ENCODE data around the gene ANKRD34C. TPM values are rescaled to one million over a fixed set of nuclear protein-coding genes. Genes with fewer than 3 reads are reported as not detected.

ANKRD34C gene
- total and polyA plus RNA-seq, 10 donors = not detected

DNA sequence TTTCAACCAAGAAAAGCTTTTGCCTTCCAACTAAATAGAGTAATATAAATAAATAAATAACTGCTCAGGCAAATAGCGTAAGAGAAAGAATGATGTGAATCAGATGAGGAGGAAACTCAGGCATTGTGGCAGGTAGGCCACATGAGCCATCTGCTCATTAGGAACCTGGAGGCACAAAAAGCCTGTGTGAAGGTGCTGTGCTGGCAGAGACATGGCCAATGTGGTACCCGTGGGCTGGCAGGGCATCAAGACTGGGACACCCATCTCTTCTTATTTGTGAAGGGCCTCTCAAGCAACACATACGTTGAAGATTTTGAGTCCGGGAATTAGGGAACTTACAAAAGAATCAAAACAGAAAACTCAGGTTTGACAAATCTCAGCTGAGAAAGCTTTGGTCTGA lies 9.5 kb downstream of the ANKRD34C start:
- Histone ChIP-seq H3K4me1 (no peaks in the 10 kb centered on the region), H3K36me3 (no peaks in the 10 kb centered on the region), H3K27ac (no peak overlapping the region), H3K9me3 (no peaks in the 10 kb centered on the region), H3K27me3 (replicated peaks in 1 of 7) (peaks cover 0 to 45% (median 0%) of the 10 kb centered on the region in 7 donors), H3K4me3 (no peak overlapping the region)
- intact Hi-C loops (cut with DNase I; ENCODE audit: low total_unique reads) = no loop called here
- TF ChIP-seq POLR2A (IDR thresholded peaks at IDR 0.05) (no peak), POLR2AphosphoS5 (IDR thresholded peaks at IDR 0.05) (no peak)
- TF ChIP-seq, protein P1, sequence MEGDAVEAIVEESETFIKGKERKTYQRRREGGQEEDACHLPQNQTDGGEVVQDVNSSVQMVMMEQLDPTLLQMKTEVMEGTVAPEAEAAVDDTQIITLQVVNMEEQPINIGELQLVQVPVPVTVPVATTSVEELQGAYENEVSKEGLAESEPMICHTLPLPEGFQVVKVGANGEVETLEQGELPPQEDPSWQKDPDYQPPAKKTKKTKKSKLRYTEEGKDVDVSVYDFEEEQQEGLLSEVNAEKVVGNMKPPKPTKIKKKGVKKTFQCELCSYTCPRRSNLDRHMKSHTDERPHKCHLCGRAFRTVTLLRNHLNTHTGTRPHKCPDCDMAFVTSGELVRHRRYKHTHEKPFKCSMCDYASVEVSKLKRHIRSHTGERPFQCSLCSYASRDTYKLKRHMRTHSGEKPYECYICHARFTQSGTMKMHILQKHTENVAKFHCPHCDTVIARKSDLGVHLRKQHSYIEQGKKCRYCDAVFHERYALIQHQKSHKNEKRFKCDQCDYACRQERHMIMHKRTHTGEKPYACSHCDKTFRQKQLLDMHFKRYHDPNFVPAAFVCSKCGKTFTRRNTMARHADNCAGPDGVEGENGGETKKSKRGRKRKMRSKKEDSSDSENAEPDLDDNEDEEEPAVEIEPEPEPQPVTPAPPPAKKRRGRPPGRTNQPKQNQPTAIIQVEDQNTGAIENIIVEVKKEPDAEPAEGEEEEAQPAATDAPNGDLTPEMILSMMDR (IDR thresholded peaks at IDR 0.05 in 8 of 11, conservative IDR thresholded peaks at IDR 0.05 in 3 of 11) = no peak
- WGBS, 5 donors = 84 to 89% (median 87%) methylated on average over 4 of the region's 4 CpGs
- DNase-seq = no peak

- Histone ChIP-seq H3K27me3 (replicated peaks in 1 of 7) (peaks cover 0 to 32% (median 0%) of the 10 kb centered on the region in 7 donors), H3K4me1 (no peaks in the 10 kb centered on the region), H3K36me3 (no peaks in the 10 kb centered on the region), H3K4me3 (no peak overlapping the region), H3K9me3 (no peaks in the 10 kb centered on the region), H3K27ac (no peak overlapping the region)
- no peak for TF ChIP-seq POLR2AphosphoS5 (IDR thresholded peaks at IDR 0.05)
- TF ChIP-seq, protein P1 (IDR thresholded peaks at IDR 0.05 in 8 of 11, conservative IDR thresholded peaks at IDR 0.05 in 3 of 11) = no peak
- no peak for TF ChIP-seq POLR2A (IDR thresholded peaks at IDR 0.05)
- no peak for DNase-seq
- WGBS, 5 donors = 73 to 81% (median 77%) methylated on average over 6 to 7 of the region's 7 CpGs
- intact Hi-C loops (cut with DNase I; ENCODE audit: low total_unique reads) = no loop called here
Measured at GRCh38 chr15:79294075-79294474, 11.6 kb downstream of the ANKRD34C start.

GRCh38 chr15:79296583-79296982 lies 14.1 kb downstream of the ANKRD34C start:
- 39 to 61% (median 43%) methylated on average over 4 of the region's 4 CpGs for WGBS, 5 donors
- Histone ChIP-seq H3K4me3 (no peak overlapping the region), H3K9me3 (no peaks in the 10 kb centered on the region), H3K27ac (no peak overlapping the region), H3K4me1 (no peaks in the 10 kb centered on the region), H3K27me3 (replicated peaks in 1 of 7) (peaks cover 0 to 40% (median 0%) of the 10 kb centered on the region in 7 donors), H3K36me3 (no peaks in the 10 kb centered on the region)
- TF ChIP-seq, protein P1 (IDR thresholded peaks at IDR 0.05 in 8 of 11, conservative IDR thresholded peaks at IDR 0.05 in 3 of 11) = no peak
- TF ChIP-seq POLR2A (IDR thresholded peaks at IDR 0.05) = no peak
- TF ChIP-seq POLR2AphosphoS5 (IDR thresholded peaks at IDR 0.05) = no peak
- DNase-seq = no peak
- intact Hi-C loops (cut with DNase I; ENCODE audit: low total_unique reads) = no loop called here

DNA sequence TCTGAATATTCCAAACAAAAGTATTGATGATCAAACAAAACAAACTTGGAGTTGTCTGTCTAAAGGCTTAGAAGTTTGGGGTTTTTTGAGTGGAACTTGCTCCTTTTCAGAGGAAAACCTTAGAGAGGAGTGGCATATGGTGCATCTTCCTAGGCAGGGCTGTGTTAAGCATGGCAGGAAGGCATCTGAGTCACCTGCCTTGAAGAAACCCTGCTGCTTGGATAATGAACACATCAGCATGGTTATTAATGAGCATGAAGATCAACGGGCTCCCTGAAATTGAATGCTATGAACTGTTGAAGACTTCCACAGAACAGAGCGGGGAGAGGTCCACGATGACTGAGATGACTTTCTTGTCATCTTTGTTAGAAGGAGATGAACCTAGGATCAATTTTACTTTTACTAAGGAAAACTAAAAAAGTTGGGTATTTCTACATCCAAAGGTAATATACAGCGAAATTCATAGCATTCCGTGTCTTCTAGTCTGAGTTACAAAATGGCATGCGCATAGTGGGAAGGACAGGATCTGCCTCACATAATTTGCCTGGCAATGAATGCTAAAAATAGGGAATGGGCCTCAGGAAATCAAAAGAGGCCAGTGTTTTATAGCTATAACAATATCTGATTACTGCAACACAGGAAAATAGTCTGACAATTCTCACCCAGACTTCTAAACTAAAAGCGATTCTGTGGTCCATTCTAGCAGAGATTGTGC lies 16.8 kb downstream of the ANKRD34C start:
- Histone ChIP-seq H3K27me3 (replicated peaks in 1 of 7) (peaks cover 0 to 32% (median 0%) of the 10 kb centered on the region in 7 donors), H3K4me1 (no peaks in the 10 kb centered on the region), H3K36me3 (no peaks in the 10 kb centered on the region), H3K4me3 (no peak overlapping the region), H3K9me3 (no peaks in the 10 kb centered on the region), H3K27ac (no peak overlapping the region)
- intact Hi-C loops (cut with DNase I; ENCODE audit: low total_unique reads) = no loop called here
- 80 to 91% (median 85%) methylated on average over 7 of the region's 7 CpGs for WGBS, 5 donors
- TF ChIP-seq, protein P1 (IDR thresholded peaks at IDR 0.05 in 8 of 11, conservative IDR thresholded peaks at IDR 0.05 in 3 of 11) = no peak
- TF ChIP-seq POLR2A (IDR thresholded peaks at IDR 0.05) (no peak), POLR2AphosphoS5 (IDR thresholded peaks at IDR 0.05) (no peak)
- no peak for DNase-seq

Measured in spleen (tissue), 11 donors.